ENCODE measurements around the gene NEK6. TPM values are rescaled to one million over a fixed set of nuclear protein-coding genes. Genes with fewer than 3 reads are reported as not detected.

The NEK6 gene
- total RNA-seq, 1 donor from 2014 or later = 125 TPM

DNA sequence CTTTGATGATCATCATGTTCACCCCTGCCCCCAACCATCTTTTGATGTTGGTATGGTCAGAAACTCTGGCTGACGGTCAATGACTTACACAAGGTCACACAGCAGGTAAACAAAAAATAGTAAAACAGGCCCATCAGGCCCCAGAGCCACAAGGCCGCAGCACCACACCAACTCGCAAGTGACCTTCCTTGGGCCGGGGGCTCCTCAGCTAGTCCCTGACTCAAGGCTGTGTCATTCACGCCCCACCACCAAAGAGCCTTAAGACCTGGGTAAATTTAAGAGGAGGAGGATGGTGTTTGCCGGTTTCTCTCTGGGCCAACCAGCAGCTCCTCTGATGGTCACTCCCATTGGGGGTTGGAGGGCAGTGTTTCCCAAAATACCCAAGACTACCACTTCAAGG is 101.7 kb downstream of the NEK6 start:
- no peaks in the 10 kb centered on the region for H3K27me3 ChIP-seq (ENCODE audit: low read depth)
- peaks cover 42% of the 10 kb centered on the region for H3K36me3 ChIP-seq
- no peak for ATAC-seq
- H3K27ac ChIP-seq = no peak overlapping the region
- no peaks in the 10 kb centered on the region for H3K9me3 ChIP-seq
- no peaks in the 10 kb centered on the region for H3K4me1 ChIP-seq
- intact Hi-C loops (cut with DNase I) = no loop called here
- no peak overlapping the region for H3K4me3 ChIP-seq
- TF ChIP-seq, protein P1, sequence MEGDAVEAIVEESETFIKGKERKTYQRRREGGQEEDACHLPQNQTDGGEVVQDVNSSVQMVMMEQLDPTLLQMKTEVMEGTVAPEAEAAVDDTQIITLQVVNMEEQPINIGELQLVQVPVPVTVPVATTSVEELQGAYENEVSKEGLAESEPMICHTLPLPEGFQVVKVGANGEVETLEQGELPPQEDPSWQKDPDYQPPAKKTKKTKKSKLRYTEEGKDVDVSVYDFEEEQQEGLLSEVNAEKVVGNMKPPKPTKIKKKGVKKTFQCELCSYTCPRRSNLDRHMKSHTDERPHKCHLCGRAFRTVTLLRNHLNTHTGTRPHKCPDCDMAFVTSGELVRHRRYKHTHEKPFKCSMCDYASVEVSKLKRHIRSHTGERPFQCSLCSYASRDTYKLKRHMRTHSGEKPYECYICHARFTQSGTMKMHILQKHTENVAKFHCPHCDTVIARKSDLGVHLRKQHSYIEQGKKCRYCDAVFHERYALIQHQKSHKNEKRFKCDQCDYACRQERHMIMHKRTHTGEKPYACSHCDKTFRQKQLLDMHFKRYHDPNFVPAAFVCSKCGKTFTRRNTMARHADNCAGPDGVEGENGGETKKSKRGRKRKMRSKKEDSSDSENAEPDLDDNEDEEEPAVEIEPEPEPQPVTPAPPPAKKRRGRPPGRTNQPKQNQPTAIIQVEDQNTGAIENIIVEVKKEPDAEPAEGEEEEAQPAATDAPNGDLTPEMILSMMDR (IDR thresholded peaks at IDR 0.05) = no peak
- DNase-seq = no peak

GRCh38 chr9:124359855-124360678 is 102.3 kb downstream of the NEK6 start:
- intact Hi-C loops (cut with DNase I) = no loop called here
- Histone ChIP-seq H3K4me3 (no peak overlapping the region), H3K27ac (no peak overlapping the region), H3K4me1 (no peaks in the 10 kb centered on the region), H3K36me3 (peaks cover 35% of the 10 kb centered on the region), H3K27me3 (ENCODE audit: low read depth) (no peaks in the 10 kb centered on the region), H3K9me3 (no peaks in the 10 kb centered on the region)
- ATAC-seq (no peak), DNase-seq (no peak)
- TF ChIP-seq, protein P1 (IDR thresholded peaks at IDR 0.05) = no peak

DNA sequence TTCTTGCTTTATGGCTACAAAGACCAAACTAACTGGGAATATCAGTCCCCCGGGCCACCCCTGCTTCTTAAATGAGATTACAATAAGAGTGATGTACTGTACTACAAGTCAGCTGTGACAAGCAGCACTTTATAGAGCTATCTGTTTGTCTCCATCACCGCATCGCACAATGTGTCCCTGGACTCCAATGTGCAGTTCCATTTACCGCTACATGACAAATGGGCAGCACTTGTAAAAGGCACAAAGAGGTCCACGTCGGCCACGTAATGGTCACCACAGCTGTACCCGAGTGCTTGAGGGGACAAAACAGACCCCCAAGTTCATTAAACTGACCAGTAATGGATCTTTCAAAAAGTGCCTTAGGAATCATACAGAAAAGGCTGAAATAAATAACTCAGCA is 103.4 kb downstream of the NEK6 start:
- intact Hi-C loops (cut with DNase I) = no loop called here
- Histone ChIP-seq H3K9me3 (no peaks in the 10 kb centered on the region), H3K27me3 (ENCODE audit: low read depth) (no peaks in the 10 kb centered on the region), H3K36me3 (peaks cover 33% of the 10 kb centered on the region), H3K27ac (no peak overlapping the region), H3K4me1 (no peaks in the 10 kb centered on the region), H3K4me3 (no peak overlapping the region)
- ATAC-seq = no peak
- DNase-seq = no peak
- TF ChIP-seq, protein P1 (IDR thresholded peaks at IDR 0.05) = no peak

GRCh38 chr9:124363326-124364096 is 105.8 kb downstream of the NEK6 start:
- no peak for ATAC-seq
- Histone ChIP-seq H3K27me3 (ENCODE audit: low read depth) (no peaks in the 10 kb centered on the region), H3K4me1 (peaks cover under 1% of the 10 kb centered on the region), H3K36me3 (peaks cover 30% of the 10 kb centered on the region), H3K9me3 (no peaks in the 10 kb centered on the region), H3K4me3 (no peak overlapping the region), H3K27ac (no peak overlapping the region)
- no peak for DNase-seq
- TF ChIP-seq, protein P1 (IDR thresholded peaks at IDR 0.05) = no peak
- intact Hi-C loops (cut with DNase I) = no loop called here

- Histone ChIP-seq H3K36me3 (peaks cover 30% of the 10 kb centered on the region), H3K4me3 (no peak overlapping the region), H3K4me1 (peaks cover 7% of the 10 kb centered on the region), H3K9me3 (no peaks in the 10 kb centered on the region), H3K27ac (no peak overlapping the region), H3K27me3 (ENCODE audit: low read depth) (no peaks in the 10 kb centered on the region)
- DNase-seq (no peak), ATAC-seq (no peak)
- intact Hi-C loops (cut with DNase I) = no loop called here
- TF ChIP-seq, protein P1 (IDR thresholded peaks at IDR 0.05) = no peak
These were observed 106.4 kb downstream of the NEK6 start for GRCh38 chr9:124364141-124364540.

All from lower lobe of right lung (tissue), 2 donors.